ENCODE data around the gene GPC1.

The GPC1 gene

DNA sequence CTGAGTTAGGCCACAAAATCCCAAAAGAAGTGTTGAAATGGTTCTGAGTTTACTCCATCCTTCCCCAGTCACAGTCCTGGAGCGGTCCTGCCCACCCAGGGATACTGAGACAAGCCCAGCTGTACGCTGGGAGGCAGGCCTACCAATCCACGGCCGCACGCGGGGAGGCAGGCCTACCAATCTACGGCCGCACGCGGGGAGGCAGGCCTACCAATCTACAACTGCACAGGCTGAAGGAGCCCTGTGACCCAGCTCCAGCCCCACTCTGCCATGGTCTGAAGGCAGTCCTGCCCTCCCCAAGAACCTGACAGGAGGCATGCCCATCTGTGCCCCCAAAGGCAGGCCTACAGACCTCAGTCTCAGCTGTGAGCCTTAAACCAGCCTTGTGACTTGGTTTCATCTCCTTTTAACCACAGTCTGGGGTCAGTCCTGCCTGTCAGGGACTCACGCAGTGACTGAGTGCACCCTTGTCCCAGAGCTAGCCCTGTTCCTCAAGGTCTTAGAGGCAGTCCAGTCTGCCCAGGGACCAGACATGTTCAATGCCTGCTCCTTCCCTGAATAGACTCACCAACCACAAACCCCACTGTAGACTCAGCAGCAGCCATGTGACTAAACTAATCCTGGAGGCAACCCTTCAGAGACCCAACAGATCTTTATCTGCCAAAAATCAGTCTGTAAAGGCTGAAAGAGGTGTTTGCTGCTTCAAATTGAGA lies 36.8 kb downstream of the GPC1 start:
- no peaks in the 10 kb centered on the region for H3K36me3 ChIP-seq (ENCODE audit: insufficient read depth, low read length)
- no peaks in the 10 kb centered on the region for H3F3A ChIP-seq (ENCODE audit: insufficient read depth, low read length)
- no peaks in the 10 kb centered on the region for H3K27me3 ChIP-seq (ENCODE audit: insufficient read depth, low read length)
- no peak overlapping the region for H3K27ac ChIP-seq (ENCODE audit: low read depth, low read length, poor library complexity, severe bottlenecking)
- H3K4me3 ChIP-seq (ENCODE audit: low read depth, low read length, poor library complexity, severe bottlenecking), result no peak overlapping the region
- no peak overlapping the region for H2AFZ ChIP-seq (ENCODE audit: low read length)
- H3K9me3 ChIP-seq (ENCODE audit: low read length), result 0 out of 2 replicates have a peak, but pooled peaks cover 6% of the 10 kb centered on the region
- H3K4me2 ChIP-seq (ENCODE audit: low read length), result no peak overlapping the region
- no peaks in the 10 kb centered on the region for H4K20me1 ChIP-seq (ENCODE audit: insufficient read depth, low read length)
- H3K79me2 ChIP-seq (ENCODE audit: insufficient read depth, low read length), result no peaks in the 10 kb centered on the region
- H3K4me1 ChIP-seq (ENCODE audit: insufficient read depth, low read length, severe bottlenecking), result no peaks in the 10 kb centered on the region
- H3K9ac ChIP-seq (ENCODE audit: low read length), result no peak overlapping the region
- no peak for TF ChIP-seq EZH2 (IDR thresholded peaks at IDR 0.05; ENCODE audit: borderline replicate concordance, low read length)
- no peak for TF ChIP-seq CTCF (IDR thresholded peaks at IDR 0.05; ENCODE audit: low read length)
- H3K9me2 ChIP-seq (ENCODE audit: low read depth, low read length), result no peaks in the 10 kb centered on the region

- Histone ChIP-seq H2AFZ (ENCODE audit: low read length) (no peak overlapping the region), H3K79me2 (ENCODE audit: insufficient read depth, low read length) (no peaks in the 10 kb centered on the region), H3K27ac (ENCODE audit: low read depth, low read length, poor library complexity, severe bottlenecking) (no peak overlapping the region), H3K4me3 (ENCODE audit: low read depth, low read length, poor library complexity, severe bottlenecking) (no peak overlapping the region), H3K36me3 (ENCODE audit: insufficient read depth, low read length) (no peaks in the 10 kb centered on the region), H3K4me2 (ENCODE audit: low read length) (no peak overlapping the region), H3K9ac (ENCODE audit: low read length) (no peak overlapping the region), H3K9me3 (ENCODE audit: low read length) (0 out of 2 replicates have a peak, but pooled peaks cover 6% of the 10 kb centered on the region), H3K4me1 (ENCODE audit: insufficient read depth, low read length, severe bottlenecking) (no peaks in the 10 kb centered on the region), H3K27me3 (ENCODE audit: insufficient read depth, low read length) (no peaks in the 10 kb centered on the region), H4K20me1 (ENCODE audit: insufficient read depth, low read length) (no peaks in the 10 kb centered on the region), H3K9me2 (ENCODE audit: low read depth, low read length) (no peaks in the 10 kb centered on the region), H3F3A (ENCODE audit: insufficient read depth, low read length) (no peaks in the 10 kb centered on the region)
- TF ChIP-seq CTCF (IDR thresholded peaks at IDR 0.05; ENCODE audit: low read length), result no peak
- TF ChIP-seq EZH2 (IDR thresholded peaks at IDR 0.05; ENCODE audit: borderline replicate concordance, low read length), result no peak
Observed at GRCh38 chr2:240473211-240473610, 37.7 kb downstream of the GPC1 start.

DNA sequence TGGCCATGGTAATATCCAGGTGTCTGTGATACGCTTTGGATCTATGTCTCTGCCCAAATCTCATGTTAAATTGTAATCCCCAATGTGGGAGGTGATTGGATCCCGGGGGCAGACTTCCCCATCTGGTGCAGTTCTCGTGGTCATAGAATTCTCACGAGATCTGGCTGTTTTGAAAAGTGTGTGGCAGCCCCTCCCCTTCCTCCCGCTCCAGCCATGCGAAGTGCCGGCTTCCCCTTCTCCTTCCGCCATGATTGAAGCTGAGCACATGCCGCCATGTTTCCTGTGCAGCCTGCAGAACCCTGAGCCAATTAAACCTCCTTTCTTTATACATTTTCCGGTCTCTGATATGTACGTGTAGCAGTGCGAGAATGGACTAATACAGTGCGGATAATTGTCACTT lies 42.5 kb downstream of the GPC1 start:
- H2AFZ ChIP-seq (ENCODE audit: low read length), result no peak overlapping the region

More for the DNA sequence above, 42.5 kb downstream of the GPC1 start:
- no peak overlapping the region for H3K9ac ChIP-seq (ENCODE audit: low read length)
- H3K4me2 ChIP-seq (ENCODE audit: low read length), result no peak overlapping the region
- H3K9me2 ChIP-seq (ENCODE audit: low read depth, low read length), result no peaks in the 10 kb centered on the region
- H3K4me1 ChIP-seq (ENCODE audit: insufficient read depth, low read length, severe bottlenecking), result no peaks in the 10 kb centered on the region
- no peak for TF ChIP-seq EZH2 (IDR thresholded peaks at IDR 0.05; ENCODE audit: borderline replicate concordance, low read length)
- no peak for TF ChIP-seq CTCF (IDR thresholded peaks at IDR 0.05; ENCODE audit: low read length)
- 0 out of 2 replicates have a peak, but pooled peaks cover 6% of the 10 kb centered on the region for H3K9me3 ChIP-seq (ENCODE audit: low read length)
- H3F3A ChIP-seq (ENCODE audit: insufficient read depth, low read length), result no peaks in the 10 kb centered on the region
- no peaks in the 10 kb centered on the region for H3K79me2 ChIP-seq (ENCODE audit: insufficient read depth, low read length)
- H3K27me3 ChIP-seq (ENCODE audit: insufficient read depth, low read length), result no peaks in the 10 kb centered on the region
- H3K27ac ChIP-seq (ENCODE audit: low read depth, low read length, poor library complexity, severe bottlenecking), result no peak overlapping the region
- no peak overlapping the region for H3K4me3 ChIP-seq (ENCODE audit: low read depth, low read length, poor library complexity, severe bottlenecking)
- H3K36me3 ChIP-seq (ENCODE audit: insufficient read depth, low read length), result no peaks in the 10 kb centered on the region
- H4K20me1 ChIP-seq (ENCODE audit: insufficient read depth, low read length), result no peaks in the 10 kb centered on the region
